Lower lobe of right lung (tissue), 2 donors: ENCODE data around the gene PC. TPM values are rescaled to one million over a fixed set of nuclear protein-coding genes. Genes with fewer than 3 reads are reported as not detected.
A peak's percentile ranks its signal among the peaks of the same experiment; 100 is the strongest.

Experiments used
- ATAC-seq, 2 donors: fragments of 200-7000 bp; cut with Tn5 transposase; one replicate each; pipeline ENCODE4 v1.9.1; 2020 to 2022; ENCODE audit warnings: mild to moderate bottlenecking in 2 of 2, moderate library complexity in 2 of 2
- DNase-seq: peaks from one replicate; pipeline ENCODE4 v3.0.0-alpha.2; 2020
- H3K27ac ChIP-seq: fragments of 200-600 bp; one replicate; pipeline ENCODE4 v1.8.0; 2022
- H3K27me3 ChIP-seq: fragments of 200-600 bp; one replicate; pipeline ENCODE4 v1.8.0; 2022; ENCODE audit warnings: low read depth
- H3K36me3 ChIP-seq: fragments of 200-600 bp; one replicate; pipeline ENCODE4 v1.8.0; 2022; ENCODE audit warnings: mild to moderate bottlenecking
- H3K4me1 ChIP-seq: fragments of 200-600 bp; one replicate; pipeline ENCODE4 v1.8.0; 2022
- H3K4me3 ChIP-seq: fragments of 200-600 bp; one replicate; pipeline ENCODE4 v1.8.0; 2022; ENCODE audit warnings: mild to moderate bottlenecking
- H3K9me3 ChIP-seq: fragments of 200-600 bp; one replicate; pipeline ENCODE4 v1.8.0; 2022
- CTCF ChIP-seq: fragments of 200-600 bp; IDR thresholded peaks from one replicate; pipeline ENCODE4 v1.8.0; 2022; ENCODE audit warnings: antibody characterized with exemption, mild to moderate bottlenecking
- intact Hi-C: fragments of 100-400 bp; cut with DNase I; formaldehyde crosslinking; loops from one replicate; pipeline ENCODE4 v1.11.0; 2022
- total RNA-seq: library from RNA; stranded (reverse); fragmentation: NEBNext Ultra II Directional; extraction: Animal tissue kit (Norgen Biotek cat#: 25700); gene quantifications from one replicate; pipeline ENCODE4 v1.2.1, GENCODE V29; 2021
- donor health status: DM: no; HTN: yes; CAD: no; lungs with severe emphysema.

Gene PC
- total RNA-seq, 1 donor from 2014 or later = 14.7 TPM

- no peak for TF ChIP-seq CTCF
- H3K4me3 ChIP-seq = no peak overlapping the region
- DNase-seq = no peak
- ATAC-seq = no peak
- intact Hi-C loops = no loop called here
- H3K27ac ChIP-seq = no peak overlapping the region
- no peaks in the 10 kb centered on the region for H3K27me3 ChIP-seq
- no peaks in the 10 kb centered on the region for H3K4me1 ChIP-seq
- H3K9me3 ChIP-seq = no peaks in the 10 kb centered on the region
- no peaks in the 10 kb centered on the region for H3K36me3 ChIP-seq
Measured at GRCh38 chr11:66987924-66988637, 29.9 kb upstream of the PC start.

- Histone ChIP-seq H3K36me3 (no peaks in the 10 kb centered on the region), H3K4me3 (no peak overlapping the region), H3K4me1 (peaks cover under 1% of the 10 kb centered on the region), H3K27me3 (no peaks in the 10 kb centered on the region), H3K27ac (no peak overlapping the region), H3K9me3 (no peaks in the 10 kb centered on the region)
- no peak for TF ChIP-seq CTCF
- intact Hi-C loops = no loop called here
- DNase-seq = no peak
- ATAC-seq = peak in 1 of 2 donors; percentile 8
Measured at GRCh38 chr11:66987158-66987620, 29.0 kb upstream of the PC start.

GRCh38 chr11:66986178-66986545 lies 28.0 kb upstream of the PC start:
- ATAC-seq = no peak
- Histone ChIP-seq H3K4me1 (peaks cover 11% of the 10 kb centered on the region), H3K36me3 (no peaks in the 10 kb centered on the region), H3K9me3 (no peaks in the 10 kb centered on the region), H3K4me3 (no peak overlapping the region), H3K27ac (no peak overlapping the region), H3K27me3 (no peaks in the 10 kb centered on the region)
- intact Hi-C loops = no loop called here
- TF ChIP-seq CTCF = no peak
- DNase-seq = no peak

- Histone ChIP-seq H3K36me3 (no peaks in the 10 kb centered on the region), H3K27me3 (no peaks in the 10 kb centered on the region), H3K4me1 (peaks cover 11% of the 10 kb centered on the region), H3K4me3 (no peak overlapping the region), H3K9me3 (no peaks in the 10 kb centered on the region), H3K27ac (no peak overlapping the region)
- intact Hi-C loops = no loop called here
- ATAC-seq (peak; percentile 18 to 45), DNase-seq (no peak)
- no peak for TF ChIP-seq CTCF
Measured at GRCh38 chr11:66985508-66986177, 27.5 kb upstream of the PC start.

- no peaks in the 10 kb centered on the region for H3K27me3 ChIP-seq
- no peak for TF ChIP-seq CTCF
- H3K27ac ChIP-seq = no peak overlapping the region
- DNase-seq = no peak
- intact Hi-C loops = no loop called here
- no peak for ATAC-seq
- H3K4me1 ChIP-seq = peaks cover 11% of the 10 kb centered on the region
- no peak overlapping the region for H3K4me3 ChIP-seq
- H3K36me3 ChIP-seq = no peaks in the 10 kb centered on the region
- peaks cover 12% of the 10 kb centered on the region for H3K9me3 ChIP-seq
Measured at GRCh38 chr11:66983275-66983924, 25.2 kb upstream of the PC start.
